Endothelial cell of umbilical vein (primary cell): ENCODE data around the gene CLDN2. TPM values are rescaled to one million over a fixed set of nuclear protein-coding genes. Genes with fewer than 3 reads are reported as not detected.

Experiments used
- BruUV-seq: library from RNA; stranded (reverse); fragments of 400-500 nt; replicated peaks from 2 replicates; lab custom pipeline; 2021; lab: Mats Ljungman, UMichigan
- CTCF ChIA-PET: fragments of 300-600, 350-600 bp; sonication (Branson Sonifier 250); formaldehyde crosslinking; loops from one replicate; lab custom pipeline; 2021; ENCODE audit warnings: antibody characterized with exemption, inconsistent platforms; lab: Charles Lee
- POLR2A ChIA-PET: fragments of 300-600, 350-600 bp; sonication (Branson Sonifier 250); formaldehyde crosslinking; loops from one replicate; lab custom pipeline; 2021; ENCODE audit warnings: antibody characterized with exemption, inconsistent platforms; lab: Charles Lee
- DNase-seq: peaks from one replicate; pipeline ENCODE4 v3.0.0-alpha.2; 2011; ENCODE audit warnings: low read depth, low spot score
- FAIRE-seq: peaks from 2 replicates; lab custom pipeline; 2011; peaks lifted over from hg19 to GRCh38; lab: Jason Lieb, UNC
- H2AFZ ChIP-seq: 2 replicates; pipeline ENCODE4 v1.6.0; 2012; ENCODE audit warnings: low read depth, low read length, control low read depth, inconsistent platforms
- H3K27ac ChIP-seq: 2 replicates; pipeline ENCODE4 v1.5.1; 2011; ENCODE audit warnings: low read depth, mild to moderate bottlenecking, control low read depth, low read length, moderate library complexity; ENCODE audit not compliant: insufficient read depth
- H3K27me3 ChIP-seq, 2 experiments: 2 replicates each; pipeline versions ENCODE4 v1.6.0 to v1.6.1; 2011; ENCODE audit warnings: low read length in 2 of 2, mixed read lengths in 1 of 2; ENCODE audit not compliant: control insufficient read depth in 2 of 2, insufficient read depth in 2 of 2
- H3K36me3 ChIP-seq, 2 experiments: 2 replicates in 1 of 2; 3 replicates in 1 of 2; pipeline ENCODE4 v1.5.1; 2011; ENCODE audit warnings: low read length in 2 of 2, mild to moderate bottlenecking in 1 of 2, moderate library complexity in 1 of 2; ENCODE audit not compliant: control insufficient read depth in 2 of 2, insufficient read depth in 2 of 2; ENCODE audit errors: extremely low read depth in 1 of 2
- H3K4me1 ChIP-seq: 3 replicates; pipeline ENCODE4 v1.5.1; 2011; ENCODE audit warnings: mild to moderate bottlenecking, low read length; ENCODE audit not compliant: control insufficient read depth, insufficient read depth; ENCODE audit errors: extremely low read depth
- H3K4me2 ChIP-seq: 2 replicates; pipeline ENCODE4 v1.6.1; 2011; ENCODE audit warnings: low read length, control low read depth, mixed read lengths; ENCODE audit not compliant: insufficient read depth
- H3K4me3 ChIP-seq, 3 experiments: fragments of 200-600 bp in 1 of 3; sonication (generic), shearing (Covaris generic) in 1 of 3; replicated peaks in 1 of 3; 2 replicates each; pipeline ENCODE4 v1.5.1; 2011 to 2016; ENCODE audit warnings: control low read depth in 3 of 3, low read length in 3 of 3, mild to moderate bottlenecking in 2 of 3, inconsistent platforms in 1 of 3, low read depth in 1 of 3, moderate library complexity in 1 of 3; ENCODE audit not compliant: insufficient read depth in 1 of 3
- H3K79me2 ChIP-seq: 2 replicates; pipeline ENCODE4 v1.6.0; 2012; ENCODE audit warnings: low read length, inconsistent platforms; ENCODE audit not compliant: control insufficient read depth, insufficient read depth
- H3K9ac ChIP-seq: replicated peaks from 2 replicates; pipeline ENCODE3; 2011; ENCODE audit warnings: low read length, control low read depth; ENCODE audit not compliant: insufficient read depth; ENCODE audit errors: extremely low read depth
- H3K9me1 ChIP-seq: replicated peaks from 3 replicates; pipeline ENCODE4 v1.6.0; 2011; ENCODE audit warnings: mild to moderate bottlenecking, low read length; ENCODE audit not compliant: control insufficient read depth, insufficient read depth; ENCODE audit errors: extremely low read depth
- H3K9me3 ChIP-seq: replicated peaks from 2 replicates; pipeline ENCODE4 v1.5.1; 2012; ENCODE audit warnings: low read length, inconsistent platforms; ENCODE audit not compliant: control insufficient read depth, insufficient read depth
- H4K20me1 ChIP-seq: replicated peaks from 2 replicates; pipeline ENCODE3; 2011; ENCODE audit warnings: mild to moderate bottlenecking, low read length; ENCODE audit not compliant: control insufficient read depth, insufficient read depth; ENCODE audit errors: extremely low read depth
- EZH2 ChIP-seq: IDR thresholded peaks from 2 replicates; pipeline ENCODE4 v1.6.1; 2012; ENCODE audit warnings: borderline replicate concordance, low read depth, mild to moderate bottlenecking, moderate library complexity, low read length, inconsistent platforms; ENCODE audit not compliant: severe bottlenecking
- GATA2 ChIP-seq: IDR thresholded peaks from 2 replicates; pipeline ENCODE4 v1.7.0; 2011; ENCODE audit warnings: low read depth, mild to moderate bottlenecking, moderate library complexity, mixed read lengths, low read length; ENCODE audit not compliant: insufficient read length, insufficient read depth
- MYC ChIP-seq: IDR thresholded peaks from one replicate; pipeline ENCODE4 v1.6.1; 2011; ENCODE audit warnings: mild to moderate bottlenecking, low read depth, low read length
- POLR2A ChIP-seq: IDR thresholded peaks from 2 replicates; pipeline ENCODE4 v1.6.1; 2012; ENCODE audit warnings: low read depth, mild to moderate bottlenecking, control low read depth, low read length
- POLR2AphosphoS5 ChIP-seq: IDR thresholded peaks from 2 replicates; pipeline ENCODE4 v1.6.1; 2012; ENCODE audit warnings: low read depth, mild to moderate bottlenecking, control low read depth, low read length, moderate library complexity; ENCODE audit not compliant: insufficient read depth
- dilution Hi-C: fragments of 300-500 bp; cut with MboI; formaldehyde crosslinking; loops from one replicate; pipeline ENCODE4 v1.15.0; 2019; ENCODE audit warnings: low sequenced_read_pairs; ENCODE audit not compliant: extremely low pct_ligation_motif_present
- intact Hi-C: fragments of 100-400 bp; cut with micrococcal nuclease; formaldehyde crosslinking; loops from one replicate; pipeline ENCODE4 v1.10.0; 2022
- polyA plus RNA-seq, 4 experiments: library from polyadenylated mRNA; depleted of rRNA in 3 of 4; stranded (reverse) in 3 of 4; unstranded in 1 of 4; fragments of >200 nt; gene quantifications; 2 replicates each; pipeline versions ENCODE4 v1.2.1 to v1.2.3, GENCODE V29; 2011 to 2012; ENCODE audit warnings: missing spikeins in 1 of 4
- total RNA-seq: library from RNA; stranded (reverse); gene quantifications from 2 replicates; pipeline ENCODE4 v1.2.3, GENCODE V29; 2021
- TF ChIP-seq, protein P1 (sequence below): IDR thresholded peaks from 2 replicates; pipeline ENCODE4 v1.6.1; 2011; ENCODE audit not compliant: insufficient read depth, insufficient read length
- TF ChIP-seq, protein P2 (sequence below), 2 donors: IDR thresholded peaks; 1 replicate in 1 of 2; 2 replicates in 1 of 2; pipeline ENCODE4 v1.5.1; 2011; ENCODE audit warnings: low read length in 2 of 2, mild to moderate bottlenecking in 2 of 2, moderate library complexity in 2 of 2, control low read depth in 1 of 2, inconsistent platforms in 1 of 2, low read depth in 1 of 2; ENCODE audit not compliant: insufficient read depth in 1 of 2; ENCODE audit errors: extremely low read depth in 1 of 2

CLDN2 gene
- total and polyA plus RNA-seq, 2 donors (not counting 3 experiments of a cell fraction or from before 2014, with no cell fraction given): not detected

DNA sequence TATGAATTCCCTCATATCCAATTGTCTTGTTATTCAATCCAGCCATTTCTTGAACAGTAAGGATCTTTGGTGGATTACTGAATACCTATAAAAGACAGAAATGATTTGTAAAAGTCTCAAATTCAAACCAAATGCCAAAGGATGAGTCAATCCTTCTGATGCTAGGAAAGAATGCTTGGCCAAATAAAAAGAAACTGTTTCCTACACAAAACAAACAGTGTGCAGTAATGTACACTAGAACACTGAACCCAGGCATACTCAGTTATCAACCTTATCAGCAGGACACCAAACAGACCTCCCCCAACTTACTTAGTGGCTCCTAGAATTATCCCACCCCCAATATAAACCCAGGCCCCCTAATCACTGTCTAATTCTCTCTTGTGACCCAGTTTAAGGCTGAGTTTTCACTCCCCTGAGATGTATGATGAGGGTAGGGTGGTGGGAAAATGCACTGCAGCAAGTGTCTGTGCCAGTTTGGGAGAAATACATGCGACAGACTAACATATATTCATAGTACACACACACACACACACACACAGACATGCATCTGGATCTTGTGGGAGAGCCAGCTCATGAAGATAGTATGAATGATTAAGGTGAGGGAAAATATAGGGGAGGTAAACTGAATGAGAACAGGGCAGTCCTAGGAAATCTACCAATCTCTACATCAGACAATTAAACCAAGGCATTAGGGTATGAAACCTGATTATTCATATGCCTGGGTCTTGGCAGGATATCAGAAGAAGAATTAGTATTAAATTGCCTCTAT, 35.0 kb downstream of the CLDN2 start:
- dilution Hi-C loops (no loop called here), intact Hi-C loops (no loop called here)
- Histone ChIP-seq H3K9me1 (no peaks in the 10 kb centered on the region), H3K27ac (no peak overlapping the region), H3K79me2 (no peaks in the 10 kb centered on the region), H4K20me1 (no peaks in the 10 kb centered on the region), H3K9me3 (no peaks in the 10 kb centered on the region), H3K9ac (no peak overlapping the region), H3K4me1 (no peaks in the 10 kb centered on the region), H3K36me3 (no peaks in the 10 kb centered on the region), H2AFZ (no peak overlapping the region), H3K4me2 (no peak overlapping the region), H3K4me3 (no peak overlapping the region), H3K27me3 (no peaks in the 10 kb centered on the region)
- no peak for TF ChIP-seq POLR2A
- TF ChIP-seq, protein P1, sequence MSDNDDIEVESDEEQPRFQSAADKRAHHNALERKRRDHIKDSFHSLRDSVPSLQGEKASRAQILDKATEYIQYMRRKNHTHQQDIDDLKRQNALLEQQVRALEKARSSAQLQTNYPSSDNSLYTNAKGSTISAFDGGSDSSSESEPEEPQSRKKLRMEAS: no peak
- no peak for TF ChIP-seq EZH2
- TF ChIP-seq POLR2AphosphoS5: no peak
- TF ChIP-seq, protein P2, sequence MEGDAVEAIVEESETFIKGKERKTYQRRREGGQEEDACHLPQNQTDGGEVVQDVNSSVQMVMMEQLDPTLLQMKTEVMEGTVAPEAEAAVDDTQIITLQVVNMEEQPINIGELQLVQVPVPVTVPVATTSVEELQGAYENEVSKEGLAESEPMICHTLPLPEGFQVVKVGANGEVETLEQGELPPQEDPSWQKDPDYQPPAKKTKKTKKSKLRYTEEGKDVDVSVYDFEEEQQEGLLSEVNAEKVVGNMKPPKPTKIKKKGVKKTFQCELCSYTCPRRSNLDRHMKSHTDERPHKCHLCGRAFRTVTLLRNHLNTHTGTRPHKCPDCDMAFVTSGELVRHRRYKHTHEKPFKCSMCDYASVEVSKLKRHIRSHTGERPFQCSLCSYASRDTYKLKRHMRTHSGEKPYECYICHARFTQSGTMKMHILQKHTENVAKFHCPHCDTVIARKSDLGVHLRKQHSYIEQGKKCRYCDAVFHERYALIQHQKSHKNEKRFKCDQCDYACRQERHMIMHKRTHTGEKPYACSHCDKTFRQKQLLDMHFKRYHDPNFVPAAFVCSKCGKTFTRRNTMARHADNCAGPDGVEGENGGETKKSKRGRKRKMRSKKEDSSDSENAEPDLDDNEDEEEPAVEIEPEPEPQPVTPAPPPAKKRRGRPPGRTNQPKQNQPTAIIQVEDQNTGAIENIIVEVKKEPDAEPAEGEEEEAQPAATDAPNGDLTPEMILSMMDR (IDR thresholded peaks at IDR 0.05; ENCODE audit: extremely low read depth in 1 of 2, insufficient read depth in 1 of 2, low read depth in 1 of 2, low read length in 2 of 2): no peak
- TF ChIP-seq GATA2: no peak
- no peak for TF ChIP-seq MYC
- no peak for DNase-seq
- FAIRE-seq: no peak
- no TSS peak for BruUV-seq
- ChIA-PET POLR2A (no interaction called here), CTCF (interaction anchor here (1.3 to 1.7 kb wide), 3 partner anchors 56 to 81 kb away, joined by 3 to 6 read pairs (median 3); no protein-coding TSS in a partner anchor)
